ENCODE results near the gene ACP4.

GRCh38 chr19:50797429-50797780, 7.2 kb downstream of the ACP4 start:
- no peak for TF ChIP-seq CTCF (IDR thresholded peaks at IDR 0.05)
- TF ChIP-seq POLR2A (IDR thresholded peaks at IDR 0.05), result no peak

All from uterus (tissue), 2 donors.